Caco-2 (cell line): ENCODE results near the gene NCKAP5. TPM values are rescaled to one million over a fixed set of nuclear protein-coding genes. Genes with fewer than 3 reads are reported as not detected.
A peak's percentile ranks its signal among the peaks of the same experiment; 100 is the strongest.

Source experiments
- BruUV-seq: library from RNA; stranded (reverse); fragments of 400-500 nt; replicated peaks from 2 replicates; lab custom pipeline; 2021; lab: Mats Ljungman, UMichigan
- CTCF ChIA-PET: fragments of 300-600 bp; sonication (Branson Sonifier 250); formaldehyde crosslinking; loops from one replicate; lab custom pipeline; 2022; ENCODE audit warnings: antibody characterized with exemption; lab: Charles Lee
- POLR2A ChIA-PET: fragments of 300-600 bp; sonication (Branson Sonifier 250); formaldehyde crosslinking; loops from one replicate; lab custom pipeline; 2022; ENCODE audit warnings: antibody characterized with exemption; lab: Charles Lee
- DNase-seq, 2 experiments: peaks; one replicate each; pipeline versions ENCODE4 v3.0.0 to v3.0.0-alpha.2; 2020 to 2022
- H3K27me3 ChIP-seq: replicated peaks from 2 replicates; pipeline ENCODE4 v1.6.0; 2011; ENCODE audit warnings: low read length; ENCODE audit not compliant: control insufficient read depth, insufficient read depth
- H3K36me3 ChIP-seq: 2 replicates; pipeline ENCODE4 v1.5.1; 2011; ENCODE audit warnings: low read length; ENCODE audit not compliant: control insufficient read depth, insufficient read depth
- H3K4me1 ChIP-seq: fragments of 250-450 bp; sonication (Bioruptor Pico); 2 replicates; pipeline ENCODE4 v1.5.1; 2020; ENCODE audit warnings: mild to moderate bottlenecking
- H3K4me3 ChIP-seq: 2 replicates; pipeline ENCODE4 v1.5.1; 2011; ENCODE audit warnings: low read depth, mild to moderate bottlenecking, control low read depth, low read length
- H3K9me3 ChIP-seq: fragments of 250-450 bp; sonication (Bioruptor Pico); 2 replicates; pipeline ENCODE4 v1.5.1; 2020; ENCODE audit warnings: mild to moderate bottlenecking, moderate library complexity
- H3K27ac Mint-ChIP-seq: one replicate; pipeline ENCODE4 v1.8.0; 2022; ENCODE audit warnings: mixed read lengths; ENCODE audit not compliant: unreplicated experiment
- H3K27me3 Mint-ChIP-seq: one replicate; pipeline ENCODE4 v1.8.0; 2022; ENCODE audit warnings: mixed read lengths; ENCODE audit not compliant: insufficient read depth, unreplicated experiment
- H3K36me3 Mint-ChIP-seq: one replicate; pipeline ENCODE4 v1.8.0; 2022; ENCODE audit warnings: mild to moderate bottlenecking, mixed read lengths; ENCODE audit not compliant: insufficient read depth, unreplicated experiment
- H3K4me1 Mint-ChIP-seq: one replicate; pipeline ENCODE4 v1.8.0; 2022; ENCODE audit warnings: low read depth, mixed read lengths; ENCODE audit not compliant: unreplicated experiment
- H3K4me3 Mint-ChIP-seq: one replicate; pipeline ENCODE4 v1.8.0; 2022; ENCODE audit warnings: mild to moderate bottlenecking, moderate library complexity, mixed read lengths; ENCODE audit not compliant: unreplicated experiment
- H3K9me3 Mint-ChIP-seq: one replicate; pipeline ENCODE4 v1.8.0; 2022; ENCODE audit warnings: mixed read lengths; ENCODE audit not compliant: unreplicated experiment
- CTCF ChIP-seq, 2 experiments: fragments of 200-600 bp in 1 of 2; IDR thresholded peaks; 1 replicate in 1 of 2; 2 replicates in 1 of 2; pipeline versions ENCODE4 v1.5.1 to v1.8.0; 2011 to 2022; ENCODE audit warnings: antibody characterized with exemption in 1 of 2, control low read depth in 1 of 2, inconsistent platforms in 1 of 2, low read depth in 1 of 2, low read length in 1 of 2, mild to moderate bottlenecking in 1 of 2, moderate library complexity in 1 of 2; ENCODE audit not compliant: insufficient read depth in 1 of 2, severe bottlenecking in 1 of 2, unreplicated experiment in 1 of 2
- intact Hi-C: fragments of 100-400 bp; cut with micrococcal nuclease; formaldehyde crosslinking; loops from one replicate; pipeline ENCODE4 v1.10.0; 2022; ENCODE audit not compliant: unreplicated experiment
- total RNA-seq: library from RNA; stranded (reverse); gene quantifications from 2 replicates; pipeline ENCODE4 v1.2.3, GENCODE V29; 2022

Gene NCKAP5
- total RNA-seq, 1 experiment from 2014 or later, result 3.8 TPM

- peaks cover 14% of the 10 kb centered on the region for H3K4me1 ChIP-seq
- CTCF ChIA-PET, result interaction anchor here (0.6 to 1.0 kb wide), 5 partner anchors 27 to 309 kb away, joined by 3 to 5 read pairs (median 4); partner anchors contain the start of gene LYPD1
- H3K9me3 Mint-ChIP-seq, result no peaks in the 10 kb centered on the region
- peaks cover 25% of the 10 kb centered on the region for H3K4me1 Mint-ChIP-seq
- no peak for TF ChIP-seq CTCF (IDR thresholded peaks at IDR 0.05; ENCODE audit: insufficient read depth in 1 of 2, low read depth in 1 of 2, low read length in 1 of 2, severe bottlenecking in 1 of 2, unreplicated experiment in 1 of 2)
- no peak overlapping the region for H3K27ac Mint-ChIP-seq
- H3K9me3 ChIP-seq, result no peaks in the 10 kb centered on the region
- DNase-seq, result peak in 1 of 2 experiments; percentile 41
- BruUV-seq, result no TSS peak
- POLR2A ChIA-PET, result no interaction called here
- intact Hi-C loops, result loop anchor here (1.0 to 2.0 kb wide), 2 partner anchors 10 to 54 kb away; no protein-coding TSS in a partner anchor
- peaks cover 16% of the 10 kb centered on the region for H3K36me3 Mint-ChIP-seq
- H3K4me3 ChIP-seq, result no peak overlapping the region
- no peaks in the 10 kb centered on the region for H3K27me3 ChIP-seq
- no peak overlapping the region for H3K4me3 Mint-ChIP-seq
- H3K27me3 Mint-ChIP-seq, result no peaks in the 10 kb centered on the region
- no peaks in the 10 kb centered on the region; the same call in 1 of the 2 replicates for H3K36me3 ChIP-seq
These were observed 925.8 kb downstream of the NCKAP5 start for GRCh38 chr2:132642415-132642814.

GRCh38 chr2:132641819-132642218 is 926.4 kb downstream of the NCKAP5 start:
- peaks cover 25% of the 10 kb centered on the region for H3K4me1 Mint-ChIP-seq
- no peaks in the 10 kb centered on the region for H3K9me3 Mint-ChIP-seq
- H3K4me1 ChIP-seq, result peaks cover 14% of the 10 kb centered on the region
- no peak overlapping the region for H3K4me3 ChIP-seq
- CTCF ChIA-PET, result interaction anchor here (1.0 kb wide), 2 partner anchors 217 to 293 kb away, joined by 3 read pairs; no protein-coding TSS in a partner anchor
- no peak for TF ChIP-seq CTCF (IDR thresholded peaks at IDR 0.05; ENCODE audit: insufficient read depth in 1 of 2, low read depth in 1 of 2, low read length in 1 of 2, severe bottlenecking in 1 of 2, unreplicated experiment in 1 of 2)
- no peak for DNase-seq
- no peaks in the 10 kb centered on the region for H3K27me3 ChIP-seq
- no peaks in the 10 kb centered on the region; the same call in 1 of the 2 replicates for H3K36me3 ChIP-seq
- no TSS peak for BruUV-seq
- no peaks in the 10 kb centered on the region for H3K9me3 ChIP-seq
- no peak overlapping the region for H3K4me3 Mint-ChIP-seq
- H3K27me3 Mint-ChIP-seq, result no peaks in the 10 kb centered on the region
- no peak overlapping the region for H3K27ac Mint-ChIP-seq
- POLR2A ChIA-PET, result no interaction called here
- intact Hi-C loops, result loop anchor here (1.0 to 2.0 kb wide), 2 partner anchors 10 to 53 kb away; no protein-coding TSS in a partner anchor
- H3K36me3 Mint-ChIP-seq, result peaks cover 16% of the 10 kb centered on the region

GRCh38 chr2:132640116-132640515 is 928.1 kb downstream of the NCKAP5 start:
- H3K27me3 ChIP-seq, result no peaks in the 10 kb centered on the region
- POLR2A ChIA-PET, result no interaction called here
- no peaks in the 10 kb centered on the region; the same call in 1 of the 2 replicates for H3K36me3 ChIP-seq
- Mint-ChIP-seq H3K9me3 (no peaks in the 10 kb centered on the region), H3K4me1 (peaks cover 25% of the 10 kb centered on the region), H3K36me3 (peaks cover 8% of the 10 kb centered on the region), H3K4me3 (no peak overlapping the region), H3K27ac (no peak overlapping the region), H3K27me3 (no peaks in the 10 kb centered on the region)
- no peak for DNase-seq
- H3K4me1 ChIP-seq, result peaks cover 14% of the 10 kb centered on the region
- no peaks in the 10 kb centered on the region for H3K9me3 ChIP-seq
- H3K4me3 ChIP-seq, result no peak overlapping the region
- CTCF ChIA-PET, result no interaction called here
- intact Hi-C loops, result no loop called here
- no TSS peak for BruUV-seq
- no peak for TF ChIP-seq CTCF (IDR thresholded peaks at IDR 0.05; ENCODE audit: insufficient read depth in 1 of 2, low read depth in 1 of 2, low read length in 1 of 2, severe bottlenecking in 1 of 2, unreplicated experiment in 1 of 2)
